H9 (cell line): ENCODE results near the gene CACNB4. TPM values are rescaled to one million over a fixed set of nuclear protein-coding genes. Genes with fewer than 3 reads are reported as not detected.

Experiments
- DNase-seq: peaks from one replicate; pipeline ENCODE4 v3.0.0-alpha.2; 2017
- H2AFZ ChIP-seq: one replicate; pipeline ENCODE4 v1.6.1; 2013; ENCODE audit warnings: mild to moderate bottlenecking, low read length, control low read depth, moderate library complexity
- H2AK5ac ChIP-seq: 2 replicates; pipeline ENCODE4 v1.6.1; 2013; ENCODE audit warnings: low read length, control low read depth, mixed read lengths; ENCODE audit not compliant: insufficient read length
- H2BK120ac ChIP-seq: one replicate; pipeline ENCODE4 v1.6.1; 2013; ENCODE audit warnings: low read depth, mild to moderate bottlenecking, low read length, control low read depth, inconsistent platforms; ENCODE audit not compliant: poor library complexity, severe bottlenecking
- H2BK12ac ChIP-seq: 2 replicates; pipeline ENCODE4 v1.6.1; 2013; ENCODE audit warnings: low read length, control low read depth, mixed read lengths, low read depth; ENCODE audit not compliant: insufficient read length
- H2BK15ac ChIP-seq: 2 replicates; pipeline ENCODE4 v1.6.1; 2013; ENCODE audit warnings: low read depth, low read length, control low read depth
- H2BK20ac ChIP-seq: one replicate; pipeline ENCODE4 v1.6.1; 2013; ENCODE audit warnings: low read depth, mild to moderate bottlenecking, low read length, control low read depth, inconsistent platforms; ENCODE audit not compliant: poor library complexity, severe bottlenecking
- H2BK5ac ChIP-seq: 2 replicates; pipeline ENCODE4 v1.6.1; 2013; ENCODE audit warnings: low read length, control low read depth, mixed read lengths; ENCODE audit not compliant: insufficient read length
- H3K14ac ChIP-seq: 2 replicates; pipeline ENCODE4 v1.6.1; 2013; ENCODE audit warnings: low read length, control low read depth; ENCODE audit not compliant: insufficient read depth
- H3K18ac ChIP-seq: 2 replicates; pipeline ENCODE4 v1.6.1; 2013; ENCODE audit warnings: low read depth, mild to moderate bottlenecking, mixed read lengths, low read length, control low read depth; ENCODE audit not compliant: insufficient read length
- H3K23ac ChIP-seq: 2 replicates; pipeline ENCODE4 v1.6.1; 2013; ENCODE audit warnings: low read length, control low read depth, mixed read lengths, low read depth; ENCODE audit not compliant: insufficient read length
- H3K23me2 ChIP-seq: 2 replicates; pipeline ENCODE4 v1.6.1; 2013; ENCODE audit warnings: low read depth, mild to moderate bottlenecking, mixed read lengths, low read length, control low read depth; ENCODE audit not compliant: insufficient read length, poor library complexity, severe bottlenecking
- H3K27ac ChIP-seq: 2 replicates; pipeline ENCODE4 v1.5.1; 2013; ENCODE audit warnings: low read length, control low read depth, mixed read lengths, low read depth; ENCODE audit not compliant: insufficient read length
- H3K27me3 ChIP-seq: 2 replicates; pipeline ENCODE4 v1.6.1; 2013; ENCODE audit warnings: low read length, control low read depth, inconsistent platforms; ENCODE audit not compliant: insufficient read depth
- H3K4ac ChIP-seq: 2 replicates; pipeline ENCODE4 v1.6.1; 2013; ENCODE audit warnings: low read depth, mild to moderate bottlenecking, control low read depth, inconsistent platforms, low read length, moderate library complexity
- H3K4me1 ChIP-seq: 2 replicates; pipeline ENCODE4 v1.6.1; 2013; ENCODE audit warnings: low read length, control low read depth, inconsistent platforms; ENCODE audit not compliant: insufficient read depth
- H3K4me2 ChIP-seq: 2 replicates; pipeline ENCODE4 v1.6.1; 2013; ENCODE audit warnings: low read length, control low read depth, mixed read lengths; ENCODE audit not compliant: insufficient read length, insufficient read depth
- H3K56ac ChIP-seq: 2 replicates; pipeline ENCODE4 v1.6.1; 2013; ENCODE audit warnings: low read depth, mild to moderate bottlenecking, mixed read lengths, low read length, control low read depth; ENCODE audit not compliant: insufficient read length
- H3K79me1 ChIP-seq: 2 replicates; pipeline ENCODE4 v1.6.1; 2013; ENCODE audit warnings: low read depth, mild to moderate bottlenecking, moderate library complexity, low read length, control low read depth, inconsistent platforms; ENCODE audit not compliant: insufficient read depth, poor library complexity, severe bottlenecking
- H3K79me2 ChIP-seq: 2 replicates; pipeline ENCODE4 v1.6.1; 2013; ENCODE audit warnings: low read length, control low read depth, inconsistent platforms; ENCODE audit not compliant: insufficient read depth
- H3K9ac ChIP-seq: 2 replicates; pipeline ENCODE4 v1.6.1; 2013; ENCODE audit warnings: low read length, control low read depth, mixed read lengths; ENCODE audit not compliant: insufficient read length; ENCODE audit errors: extremely low read depth
- H3K9me3 ChIP-seq: one replicate; pipeline ENCODE4 v1.6.1; 2013; ENCODE audit warnings: low read depth, low read length, inconsistent platforms; ENCODE audit not compliant: control insufficient read depth
- H3T11ph ChIP-seq: one replicate; pipeline ENCODE4 v1.6.1; 2013; ENCODE audit warnings: mild to moderate bottlenecking, low read length, control low read depth, inconsistent platforms
- H4K20me1 ChIP-seq: one replicate; pipeline ENCODE4 v1.6.1; 2013; ENCODE audit not compliant: control insufficient read depth, insufficient read length, insufficient read depth
- H4K5ac ChIP-seq: 2 replicates; pipeline ENCODE4 v1.6.1; 2013; ENCODE audit warnings: low read depth, mild to moderate bottlenecking, mixed read lengths, low read length, control low read depth; ENCODE audit not compliant: insufficient read length
- H4K8ac ChIP-seq: replicated peaks from 2 replicates; pipeline ENCODE4 v1.6.1; 2013; ENCODE audit warnings: low read length, control low read depth, mixed read lengths, low read depth; ENCODE audit not compliant: insufficient read length
- H4K91ac ChIP-seq: 2 replicates; pipeline ENCODE4 v1.6.1; 2013; ENCODE audit warnings: low read depth, mild to moderate bottlenecking, moderate library complexity, mixed read lengths, low read length, control low read depth; ENCODE audit not compliant: insufficient read length
- H3K27ac Mint-ChIP-seq, 3 experiments: 2 replicates in 2 of 3; 3 replicates in 1 of 3; pipeline ENCODE4 v1.8.0; 2020 to 2021; ENCODE audit warnings: mixed read lengths in 3 of 3, mild to moderate bottlenecking in 1 of 3, moderate library complexity in 1 of 3
- H3K27me3 Mint-ChIP-seq: 2 replicates; pipeline ENCODE4 v1.8.0; 2021; ENCODE audit warnings: low read depth, mild to moderate bottlenecking, moderate library complexity, mixed read lengths
- H3K36me3 Mint-ChIP-seq, 3 experiments: 2 replicates in 2 of 3; 3 replicates in 1 of 3; pipeline ENCODE4 v1.8.0; 2020 to 2021; ENCODE audit warnings: low read depth in 3 of 3, mixed read lengths in 3 of 3; ENCODE audit not compliant: insufficient read depth in 1 of 3
- H3K4me1 Mint-ChIP-seq, 2 experiments: 2 replicates each; pipeline ENCODE4 v1.8.0; 2020; ENCODE audit warnings: mixed read lengths in 2 of 2
- H3K4me3 Mint-ChIP-seq, 2 experiments: 2 replicates in 1 of 2; 3 replicates in 1 of 2; pipeline ENCODE4 v1.8.0; 2020 to 2021; ENCODE audit warnings: mild to moderate bottlenecking in 2 of 2, mixed read lengths in 2 of 2, moderate library complexity in 1 of 2
- H3K9me3 Mint-ChIP-seq, 2 experiments: 2 replicates in 1 of 2; 3 replicates in 1 of 2; pipeline ENCODE4 v1.8.0; 2020; ENCODE audit warnings: mild to moderate bottlenecking in 2 of 2, mixed read lengths in 2 of 2, moderate library complexity in 1 of 2
- CTCF ChIP-seq: fragments of 200-600 bp; sonication (generic); conservative IDR thresholded peaks from 3 replicates; pipeline ENCODE4 v1.8.0; 2021; ENCODE audit warnings: antibody characterized with exemption, mild to moderate bottlenecking
- total RNA-seq: library from RNA; stranded (reverse); gene quantifications from 2 replicates; pipeline ENCODE4 v1.2.1, GENCODE V29; 2021

CACNB4 gene
- total RNA-seq, 1 experiment from 2014 or later = 1.4 TPM

DNA sequence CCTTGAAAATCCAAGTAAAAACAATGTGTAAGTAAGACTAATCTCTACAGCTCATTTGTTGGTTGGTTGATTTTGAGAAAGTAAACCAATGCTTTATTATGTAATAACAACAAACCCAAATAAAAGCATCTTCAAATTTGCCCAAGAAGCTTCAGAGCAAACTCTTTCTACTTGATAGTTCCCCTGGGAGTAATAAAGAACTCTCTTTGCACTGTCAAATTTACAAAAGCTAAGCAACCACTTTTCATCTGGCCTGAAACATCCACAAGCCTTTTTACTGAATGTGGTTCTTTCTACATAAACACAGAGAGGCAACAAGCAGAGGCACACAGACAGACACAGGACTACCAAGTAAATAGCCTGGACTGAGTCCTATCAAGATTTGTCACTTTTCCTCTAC lies 28.8 kb upstream of the CACNB4 start:
- Mint-ChIP-seq H3K4me1 (no peaks in the 10 kb centered on the region), H3K9me3 (no peaks in the 10 kb centered on the region), H3K27ac (no peak overlapping the region), H3K27me3 (no peaks in the 10 kb centered on the region), H3K4me3 (no peak overlapping the region), H3K36me3 (peaks cover 0 to 7% (median 0%) of the 10 kb centered on the region in 3 experiments; a peak in 2 of 7 replicates)
- Histone ChIP-seq H2BK120ac (no peak overlapping the region), H3K23me2 (no peaks in the 10 kb centered on the region), H4K5ac (no peak overlapping the region), H2AFZ (no peak overlapping the region), H2AK5ac (no peak overlapping the region), H3K18ac (no peak overlapping the region), H4K20me1 (no peaks in the 10 kb centered on the region), H3K4me2 (no peak overlapping the region), H2BK20ac (no peak overlapping the region), H2BK5ac (no peak overlapping the region), H4K91ac (no peak overlapping the region), H3K56ac (no peak overlapping the region), H2BK12ac (no peak overlapping the region), H4K8ac (no peak overlapping the region), H3K23ac (no peak overlapping the region), H3K79me1 (no peaks in the 10 kb centered on the region), H3K4ac (no peak overlapping the region), H3K9ac (no peak overlapping the region), H3K27ac (no peak overlapping the region), H3K4me1 (no peaks in the 10 kb centered on the region), H3K9me3 (no peaks in the 10 kb centered on the region), H3K27me3 (no peaks in the 10 kb centered on the region), H2BK15ac (no peak overlapping the region), H3T11ph (no peak overlapping the region), H3K79me2 (no peaks in the 10 kb centered on the region), H3K14ac (no peak overlapping the region)
- DNase-seq = no peak
- TF ChIP-seq CTCF = no peak
